GM12878 (cell line): ENCODE measurements around the gene KCNQ1OT1. TPM values are rescaled to one million over a fixed set of nuclear protein-coding genes. Genes with fewer than 3 reads are reported as not detected.

Experiments used
- ATAC-seq: fragments of 200-7000 bp; cut with Tn5 transposase; 3 replicates; pipeline ENCODE4 v1.9.1; 2020; ENCODE audit warnings: mild to moderate bottlenecking, moderate library complexity
- BruUV-seq: library from RNA; stranded (reverse); fragments of 400-500 nt; replicated peaks from 2 replicates; lab custom pipeline; 2021; lab: Mats Ljungman, UMichigan
- CTCF ChIA-PET: fragments of 300-600 bp; sonication (Branson Sonifier 250); formaldehyde crosslinking; extraction: SDS; loops from one replicate; lab custom pipeline; 2021; ENCODE audit warnings: inconsistent platforms; lab: Yijun Ruan, JAX
- POLR2A ChIA-PET: fragments of 350-600 bp; formaldehyde crosslinking; extraction: SDS; loops from one replicate; lab custom pipeline; 2021; ENCODE audit warnings: inconsistent platforms; lab: Charles Lee
- RAD21 ChIA-PET: fragments of 300-600 bp; sonication (Branson Sonifier 250); formaldehyde crosslinking; loops from one replicate; lab custom pipeline; 2023; ENCODE audit warnings: antibody characterized with exemption; ENCODE audit not compliant: unreplicated experiment; lab: Charles Lee
- SMC1A ChIA-PET: fragments of 300-600 bp; sonication (Branson Sonifier 250); formaldehyde crosslinking; loops from one replicate; lab custom pipeline; 2023; ENCODE audit not compliant: unreplicated experiment, uncharacterized antibody; lab: Charles Lee
- DNase-seq: peaks from one replicate; pipeline ENCODE4 v3.0.0-alpha.2; 2011; ENCODE audit warnings: low read depth, low spot score
- FAIRE-seq: peaks from 3 replicates; lab custom pipeline; 2011; peaks lifted over from hg19 to GRCh38; lab: Jason Lieb, UNC
- H2AFZ ChIP-seq: 2 replicates; pipeline ENCODE4 v1.6.0; 2011; ENCODE audit warnings: low read depth, low read length, control low read depth; ENCODE audit not compliant: control insufficient read depth
- H3K27ac ChIP-seq: 2 replicates; pipeline ENCODE4 v1.5.1; 2011; ENCODE audit warnings: control low read depth; ENCODE audit not compliant: control insufficient read depth, insufficient read depth
- H3K27me3 ChIP-seq, 2 experiments: replicated peaks in 1 of 2; 2 replicates each; pipeline versions ENCODE4 v1.6.0 to v1.6.1; 2011; ENCODE audit warnings: low read length in 1 of 2; ENCODE audit not compliant: control insufficient read depth in 2 of 2, insufficient read depth in 2 of 2
- H3K36me3 ChIP-seq, 2 experiments: 2 replicates each; pipeline ENCODE4 v1.5.1; 2011; ENCODE audit warnings: low read length in 1 of 2; ENCODE audit not compliant: control insufficient read depth in 2 of 2, insufficient read depth in 2 of 2
- H3K4me1 ChIP-seq: 2 replicates; pipeline ENCODE4 v1.6.1; 2011; ENCODE audit warnings: mild to moderate bottlenecking, low read length, moderate library complexity, mixed read lengths; ENCODE audit not compliant: control insufficient read depth, insufficient read depth
- H3K4me2 ChIP-seq: 2 replicates; pipeline ENCODE4 v1.6.0; 2011; ENCODE audit warnings: control low read depth; ENCODE audit not compliant: control insufficient read depth, insufficient read depth
- H3K4me3 ChIP-seq: fragments of 200-600 bp; sonication (generic); 2 replicates; pipeline ENCODE4 v1.5.1; 2016
- H3K79me2 ChIP-seq: 2 replicates; pipeline ENCODE4 v1.6.0; 2011; ENCODE audit warnings: low read length; ENCODE audit not compliant: control insufficient read depth, insufficient read depth
- H3K9ac ChIP-seq: 2 replicates; pipeline ENCODE4 v1.8.0; 2011; ENCODE audit warnings: low read length, control low read depth, mixed read lengths; ENCODE audit not compliant: control insufficient read depth, insufficient read depth
- H3K9me3 ChIP-seq: replicated peaks from 3 replicates; pipeline ENCODE4 v1.5.1; 2011; ENCODE audit warnings: mild to moderate bottlenecking, low read length; ENCODE audit not compliant: control insufficient read depth, insufficient read depth
- H4K20me1 ChIP-seq: 2 replicates; pipeline ENCODE4 v1.6.0; 2011; ENCODE audit not compliant: control insufficient read depth, insufficient read depth
- BCL3 ChIP-seq: IDR thresholded peaks from 2 replicates; pipeline ENCODE4 v1.6.1; 2011; ENCODE audit warnings: borderline replicate concordance, low read depth, mild to moderate bottlenecking, moderate library complexity, low read length; ENCODE audit not compliant: insufficient read depth, poor library complexity, severe bottlenecking
- CTCF ChIP-seq, 3 experiments: IDR thresholded peaks in 2 of 3; conservative IDR thresholded peaks in 1 of 3; 2 replicates each; pipeline ENCODE4 v1.5.1; 2011; ENCODE audit warnings: low read depth in 3 of 3, low read length in 3 of 3, mild to moderate bottlenecking in 3 of 3, control low read depth in 2 of 3, moderate library complexity in 2 of 3, inconsistent platforms in 1 of 3, mixed read lengths in 1 of 3; ENCODE audit not compliant: control insufficient read depth in 2 of 3, insufficient read depth in 1 of 3; ENCODE audit errors: extremely low read depth in 1 of 3
- ESRRA ChIP-seq: IDR thresholded peaks from 2 replicates; pipeline ENCODE4 v1.6.1; 2012; ENCODE audit warnings: mild to moderate bottlenecking, low read length, improper control_type of control experiment
- ETV6 ChIP-seq, 2 experiments: fragments of 450-650 bp in 1 of 2; IDR thresholded peaks in 1 of 2; conservative IDR thresholded peaks in 1 of 2; 2 replicates each; pipeline ENCODE4 v1.6.1; 2014; ENCODE audit warnings: antibody characterized with exemption in 1 of 2, borderline replicate concordance in 1 of 2, low read depth in 1 of 2, mild to moderate bottlenecking in 1 of 2, moderate library complexity in 1 of 2
- NFIC ChIP-seq: IDR thresholded peaks from 2 replicates; pipeline ENCODE4 v1.6.1; 2012; ENCODE audit warnings: low read depth, mild to moderate bottlenecking, inconsistent platforms, low read length, moderate library complexity
- SREBF1 ChIP-seq: IDR thresholded peaks from 2 replicates; pipeline ENCODE4 v1.6.1; 2012; ENCODE audit warnings: mild to moderate bottlenecking, low read length
- TCF7 ChIP-seq: IDR thresholded peaks from 2 replicates; pipeline ENCODE4 v1.6.1; 2014; ENCODE audit warnings: antibody characterized with exemption, borderline replicate concordance
- ZBED1 ChIP-seq: IDR thresholded peaks from 2 replicates; pipeline ENCODE4 v1.6.1; 2016; ENCODE audit warnings: borderline replicate concordance
- WGBS: methylation state at CpG from one replicate; pipeline ENCODE4 v1.1.6; 2016; ENCODE audit warnings: low lambda C conversion rate; ENCODE audit not compliant: insufficient replicate concordance, insufficient coverage; ENCODE audit errors: missing lambda C conversion rate; 5-methylcytosine and 5-hydroxymethylcytosine counted together
- in situ Hi-C: fragments of 300-500 bp; cut with MboI; formaldehyde crosslinking; loops from 9 replicates; pipeline ENCODE4 v1.14.3; 2018; ENCODE audit warnings: mixed read lengths
- intact Hi-C: fragments of 100-400 bp; cut with micrococcal nuclease; formaldehyde crosslinking; loops from one replicate; pipeline ENCODE4 v1.14.2; 2022; ENCODE audit not compliant: unreplicated experiment
- polyA plus RNA-seq, 11 experiments: library from polyadenylated mRNA; depleted of rRNA in 4 of 11; unstranded in 6 of 11; stranded (reverse) in 5 of 11; fragments of >200 nt; fragmentation: Nextera tagmentation in 4 of 11; fragmentation: Illumina TruSeq in 1 of 11; extraction: Ambion mirVana in 4 of 11; extraction: Trizol in 1 of 11; gene quantifications; 1 replicate in 1 of 11; 2 replicates in 10 of 11; pipeline versions ENCODE4 v1.2.1 to v1.2.3, GENCODE V29; 2011 to 2016; ENCODE audit warnings: inconsistent platforms in 2 of 11, missing spikeins in 2 of 11, low read depth in 1 of 11
- total RNA-seq, 4 experiments: library from RNA; depleted of rRNA in 3 of 4; stranded (reverse); fragments of >200 nt in 3 of 4; fragmentation: Illumina TruSeq in 1 of 4; extraction: Trizol in 1 of 4; gene quantifications; 2 replicates each; pipeline versions ENCODE4 v1.2.1 to v1.2.3, GENCODE V29; 2013 to 2021

The KCNQ1OT1 gene
- total and polyA plus RNA-seq, 10 of the 15 experiments (the other 5 are each of a cell fraction or from before 2014, with no cell fraction given), result 0.02 to 1.6 (median 0.41) TPM

GRCh38 chr11:2586087-2586792, 113.6 kb downstream of the KCNQ1OT1 start:
- TF ChIP-seq ETV6 (conservative IDR thresholded peaks at IDR 0.05 in 1 of 2, IDR thresholded peaks at IDR 0.05 in 1 of 2; ENCODE audit: borderline replicate concordance in 1 of 2, low read depth in 1 of 2) (no peak), CTCF (IDR thresholded peaks at IDR 0.05 in 2 of 3, conservative IDR thresholded peaks at IDR 0.05 in 1 of 3; ENCODE audit: control insufficient read depth in 2 of 3, extremely low read depth in 1 of 3, insufficient read depth in 1 of 3, low read depth in 3 of 3, low read length in 3 of 3) (no peak), TCF7 (no peak), ZBED1 (no peak), ESRRA (no peak), BCL3 (no peak), SREBF1 (no peak), NFIC (no peak)
- intact Hi-C loops, result no loop called here
- no peak overlapping the region for H2AFZ ChIP-seq
- POLR2A ChIA-PET, result no interaction called here
- SMC1A ChIA-PET, result no interaction called here
- no TSS peak for BruUV-seq
- no peaks in the 10 kb centered on the region for H3K27me3 ChIP-seq
- H3K36me3 ChIP-seq, result no peaks in the 10 kb centered on the region
- no peak overlapping the region for H3K4me2 ChIP-seq
- in situ Hi-C loops, result no loop called here
- no peaks in the 10 kb centered on the region for H3K79me2 ChIP-seq
- H3K9ac ChIP-seq, result no peak overlapping the region
- no peak overlapping the region for H3K27ac ChIP-seq
- H4K20me1 ChIP-seq, result no peaks in the 10 kb centered on the region
- DNase-seq (no peak), ATAC-seq (no peak), FAIRE-seq (no peak)
- no peaks in the 10 kb centered on the region for H3K4me1 ChIP-seq
- H3K4me3 ChIP-seq, result no peak overlapping the region
- CTCF ChIA-PET, result no interaction called here
- 35% methylated on average over 18 of the region's 18 CpGs for WGBS
- RAD21 ChIA-PET, result no interaction called here
- no peaks in the 10 kb centered on the region for H3K9me3 ChIP-seq
